K562 (cell line): ENCODE results near the gene SYNGR4. TPM values are rescaled to one million over a fixed set of nuclear protein-coding genes. Genes with fewer than 3 reads are reported as not detected.

ENCODE experiments used
- ATAC-seq: fragments of 200-7000 bp; cut with Tn5 transposase; 3 replicates; pipeline ENCODE4 v1.9.1; 2020; ENCODE audit warnings: moderate library complexity
- BruUV-seq: library from RNA; stranded (reverse); fragments of 400-500 nt; replicated peaks from 2 replicates; lab custom pipeline; 2021; lab: Mats Ljungman, UMichigan
- CTCF ChIA-PET: fragments of 300-600 bp; formaldehyde crosslinking; extraction: SDS; loops from one replicate; lab custom pipeline; 2021; ENCODE audit warnings: low intra/inter-chr PET ratio; lab: Yijun Ruan, JAX
- POLR2A ChIA-PET: fragments of 300-600, 350-650 bp; sonication (Branson Sonifier 250); formaldehyde crosslinking; extraction: SDS; loops from one replicate; lab custom pipeline; 2021; ENCODE audit warnings: antibody characterized with exemption, inconsistent platforms; lab: Yijun Ruan, JAX
- DNase-seq, 4 experiments: peaks; one replicate each; pipeline versions ENCODE4 v3.0.0 to v3.0.0-alpha.2; 2011 to 2018; ENCODE audit warnings: low spot score in 3 of 4, mixed read lengths in 3 of 4; ENCODE audit errors: extremely low read depth in 1 of 4
- FAIRE-seq: peaks from 2 replicates; lab custom pipeline; 2011; peaks lifted over from hg19 to GRCh38; lab: Jason Lieb, UNC
- H2AFZ ChIP-seq: 2 replicates; pipeline ENCODE4 v1.6.0; 2011; ENCODE audit warnings: low read depth, low read length, control low read depth, inconsistent platforms
- H3K27ac ChIP-seq: fragments of 200-600 bp; 3 replicates; pipeline ENCODE4 v1.8.0; 2011; ENCODE audit warnings: low read depth, mild to moderate bottlenecking, control low read depth, inconsistent platforms, low read length, moderate library complexity, mixed read lengths; ENCODE audit errors: extremely low read depth
- H3K27me3 ChIP-seq, 2 experiments: fragments of 300-600 bp in 1 of 2; 2 replicates in 1 of 2; 3 replicates in 1 of 2; pipeline versions ENCODE4 v1.6.0 to v1.8.0; 2011; ENCODE audit warnings: inconsistent platforms in 2 of 2, low read length in 2 of 2, mild to moderate bottlenecking in 1 of 2, mixed read lengths in 1 of 2, moderate library complexity in 1 of 2; ENCODE audit not compliant: control insufficient read depth in 2 of 2, insufficient read depth in 2 of 2
- H3K36me3 ChIP-seq: fragments of 300-600 bp; 3 replicates; pipeline ENCODE4 v1.8.0; 2011; ENCODE audit warnings: mild to moderate bottlenecking, low read length, inconsistent platforms; ENCODE audit not compliant: control insufficient read depth, insufficient read depth
- H3K4me1 ChIP-seq, 2 experiments: fragments of 200-600 bp in 1 of 2; replicated peaks in 1 of 2; 2 replicates in 1 of 2; 3 replicates in 1 of 2; pipeline versions ENCODE4 v1.5.1 to v1.8.0; 2011; ENCODE audit warnings: inconsistent platforms in 2 of 2, low read length in 2 of 2, mild to moderate bottlenecking in 1 of 2, mixed read lengths in 1 of 2, moderate library complexity in 1 of 2; ENCODE audit not compliant: control insufficient read depth in 2 of 2, insufficient read depth in 2 of 2
- H3K4me2 ChIP-seq: 2 replicates; pipeline ENCODE4 v1.6.1; 2011; ENCODE audit warnings: low read length, control low read depth, inconsistent platforms, mixed read lengths; ENCODE audit not compliant: insufficient read depth
- H3K4me3 ChIP-seq: fragments of 200-600 bp; sonication (generic), shearing (Covaris generic); 2 replicates; pipeline ENCODE4 v1.5.1; 2016; ENCODE audit warnings: control low read depth, inconsistent platforms
- H3K79me2 ChIP-seq: fragments of 200-600 bp; 3 replicates; pipeline ENCODE4 v1.8.0; 2011; ENCODE audit warnings: low read length, inconsistent platforms; ENCODE audit not compliant: control insufficient read depth, insufficient read depth
- H3K9ac ChIP-seq, 2 experiments: 2 replicates each; pipeline versions ENCODE4 v1.6.0 to v1.6.1; 2011; ENCODE audit warnings: low read depth in 2 of 2, low read length in 2 of 2, control low read depth in 1 of 2, inconsistent platforms in 1 of 2, mild to moderate bottlenecking in 1 of 2, mixed read lengths in 1 of 2; ENCODE audit not compliant: insufficient read depth in 1 of 2
- H3K9me1 ChIP-seq: one replicate; pipeline ENCODE4 v1.6.0; 2011; ENCODE audit warnings: inconsistent platforms, mild to moderate bottlenecking, low read length, moderate library complexity; ENCODE audit not compliant: control insufficient read depth, insufficient read depth
- H3K9me3 ChIP-seq: replicated peaks from 2 replicates; pipeline ENCODE4 v1.5.1; 2011; ENCODE audit warnings: low read depth, low read length, inconsistent platforms; ENCODE audit not compliant: control insufficient read depth, insufficient read depth
- H4K20me1 ChIP-seq: replicated peaks from 2 replicates; pipeline ENCODE4 v1.6.1; 2011; ENCODE audit warnings: low read length, inconsistent platforms, mixed read lengths; ENCODE audit not compliant: control insufficient read depth, insufficient read depth
- ARID1B ChIP-seq: fragments of 450-650 bp; IDR thresholded peaks from 2 replicates; pipeline ENCODE4 v1.6.1; 2016; ENCODE audit warnings: antibody characterized with exemption, mild to moderate bottlenecking, inconsistent platforms
- ATF7 ChIP-seq: fragments of 450-650 bp; IDR thresholded peaks from 2 replicates; pipeline ENCODE4 v1.7.1; 2014; ENCODE audit warnings: mild to moderate bottlenecking, moderate library complexity
- BRD4 ChIP-seq: fragments of 200-600 bp; sonication (generic); IDR thresholded peaks from 2 replicates; pipeline ENCODE4 v1.6.1; 2017; ENCODE audit warnings: inconsistent platforms
- E2F3 ChIP-seq: fragments of 250-450 bp; sonication (Bioruptor Pico); IDR thresholded peaks from 2 replicates; pipeline ENCODE4 v1.4.0; 2020; ENCODE audit warnings: mild to moderate bottlenecking
- EGR1 ChIP-seq: fragments of 450-650 bp; conservative IDR thresholded peaks from 2 replicates; pipeline ENCODE4 v1.6.1; 2017; ENCODE audit warnings: mild to moderate bottlenecking
- ELF2 ChIP-seq: fragments of 250-450 bp; sonication (Bioruptor Pico); IDR thresholded peaks from 2 replicates; pipeline ENCODE4 v1.5.0; 2021; ENCODE audit warnings: mild to moderate bottlenecking
- EP300 ChIP-seq: IDR thresholded peaks from 2 replicates; pipeline ENCODE4 v1.6.1; 2012; ENCODE audit warnings: low read length, improper control_type of control experiment
- ERF ChIP-seq: fragments of 450-650 bp; formaldehyde crosslinking; IDR thresholded peaks from 2 replicates; pipeline ENCODE4 v1.4.0; 2020; ENCODE audit warnings: mild to moderate bottlenecking, mixed read lengths
- ESRRB ChIP-seq: fragments of 250-450 bp; sonication (Bioruptor Pico); IDR thresholded peaks from 2 replicates; pipeline ENCODE4 v1.5.0; 2020; ENCODE audit warnings: mild to moderate bottlenecking, moderate library complexity, borderline replicate concordance
- EZH2 ChIP-seq: IDR thresholded peaks from 2 replicates; pipeline ENCODE4 v1.6.1; 2012; ENCODE audit warnings: low read depth, mild to moderate bottlenecking, inconsistent platforms, low read length, borderline replicate concordance
- FOSL1 ChIP-seq: fragments of 200-800 bp; sonication (Bioruptor generic); conservative IDR thresholded peaks from 2 replicates; pipeline ENCODE4 v1.6.1; 2016; ENCODE audit warnings: missing genetic modification characterization, missing compliant biosample characterization
- FOXK1 ChIP-seq: sonication (generic); formaldehyde crosslinking; IDR thresholded peaks from 2 replicates; pipeline ENCODE4 v1.8.0; 2022; ENCODE audit warnings: missing genetic modification reagents, mild to moderate bottlenecking, borderline replicate concordance
- HDAC8 ChIP-seq: fragments of 450-650 bp; IDR thresholded peaks from 2 replicates; pipeline ENCODE4 v1.6.1; 2016; ENCODE audit warnings: mild to moderate bottlenecking, missing genetic modification characterization, moderate library complexity, missing compliant biosample characterization
- KDM1A ChIP-seq, 2 experiments: fragments of 450-650 bp; IDR thresholded peaks; 2 replicates each; pipeline ENCODE4 v1.6.1; 2016; ENCODE audit warnings: mild to moderate bottlenecking in 2 of 2
- L3MBTL2 ChIP-seq: fragments of 450-650 bp; IDR thresholded peaks from 2 replicates; pipeline ENCODE4 v1.6.1; 2016; ENCODE audit warnings: mild to moderate bottlenecking, moderate library complexity
- PCBP2 ChIP-seq: fragments of 200-400 bp; formaldehyde crosslinking; IDR thresholded peaks from 2 replicates; pipeline ENCODE4 v1.6.1; 2018; ENCODE audit warnings: low read length, low read depth, mild to moderate bottlenecking, moderate library complexity; ENCODE audit not compliant: poor library complexity, severe bottlenecking
- PHF8 ChIP-seq: fragments of 200-600 bp; sonication (generic); IDR thresholded peaks from 2 replicates; pipeline ENCODE4 v1.6.1; 2012; ENCODE audit warnings: mixed run types, mild to moderate bottlenecking, inconsistent platforms, low read length, moderate library complexity, borderline replicate concordance
- POLR2AphosphoS2 ChIP-seq: IDR thresholded peaks from 2 replicates; pipeline ENCODE4 v1.6.1; 2012; ENCODE audit warnings: low read length, improper control_type of control experiment
- PTRF ChIP-seq: fragments of 450-650 bp; IDR thresholded peaks from 2 replicates; pipeline ENCODE4 v1.6.1; 2016; ENCODE audit warnings: mild to moderate bottlenecking, missing genetic modification characterization, missing compliant biosample characterization
- RBM22 ChIP-seq: fragments of 200-400 bp; formaldehyde crosslinking; IDR thresholded peaks from 2 replicates; pipeline ENCODE4 v1.6.1; 2018; ENCODE audit warnings: low read length, low read depth; ENCODE audit not compliant: poor library complexity, severe bottlenecking
- SMARCE1 ChIP-seq: fragments of 450-650 bp; IDR thresholded peaks from 2 replicates; pipeline ENCODE4 v1.7.1; 2016; ENCODE audit warnings: mild to moderate bottlenecking
- ZEB2 ChIP-seq: fragments of 450-650 bp; IDR thresholded peaks from 2 replicates; pipeline ENCODE4 v1.6.1; 2016
- ZFP1 ChIP-seq: fragments of 450-650 bp; formaldehyde crosslinking; IDR thresholded peaks from 2 replicates; pipeline ENCODE4 v1.4.0; 2020; ENCODE audit warnings: mild to moderate bottlenecking, mixed read lengths
- ZFP30 ChIP-seq: fragments of 250-450 bp; sonication (Bioruptor Pico); IDR thresholded peaks from 2 replicates; pipeline ENCODE4 v1.8.0; 2022; ENCODE audit warnings: moderate library complexity, mild to moderate bottlenecking, inconsistent platforms, borderline replicate concordance
- ZNF24 ChIP-seq: fragments of 450-650 bp; IDR thresholded peaks from 2 replicates; pipeline ENCODE4 v1.6.1; 2016
- ZNF830 ChIP-seq: fragments of 250-450 bp; sonication (Bioruptor Pico); IDR thresholded peaks from 2 replicates; pipeline ENCODE4 v1.5.0; 2021; ENCODE audit warnings: mild to moderate bottlenecking
- ZSCAN32 ChIP-seq: fragments of 450-650 bp; formaldehyde crosslinking; IDR thresholded peaks from 2 replicates; pipeline ENCODE4 v1.4.0; 2020; ENCODE audit warnings: mild to moderate bottlenecking, moderate library complexity
- WGBS: fragments of 100-300 bp; shearing (Covaris generic); methylation state at CpG from one replicate; pipeline ENCODE4 v1.1.6; 2016; ENCODE audit warnings: low coverage, mixed read lengths; ENCODE audit not compliant: insufficient coverage; ENCODE audit errors: missing lambda C conversion rate; 5-methylcytosine and 5-hydroxymethylcytosine counted together
- in situ Hi-C: fragments of 300-500 bp; cut with MboI; formaldehyde crosslinking; loops from 4 replicates; pipeline ENCODE4 v1.15.0; 2018; ENCODE audit warnings: inconsistent platforms, mixed read lengths
- intact Hi-C: fragments of 100-400 bp; cut with micrococcal nuclease; formaldehyde crosslinking; loops from 2 replicates; pipeline ENCODE4 v1.14.2; 2022
- polyA plus RNA-seq, 8 experiments: library from polyadenylated mRNA; depleted of rRNA in 4 of 8; stranded (reverse) in 5 of 8; unstranded in 3 of 8; fragments of >200 nt; fragmentation: Nextera tagmentation in 2 of 8; fragmentation: Illumina TruSeq in 1 of 8; extraction: Ambion mirVana in 2 of 8; extraction: Trizol in 1 of 8; gene quantifications; 2 replicates each; pipeline versions ENCODE4 v1.2.1 to v1.2.3, GENCODE V29; 2011 to 2014; ENCODE audit warnings: inconsistent platforms in 1 of 8, missing spikeins in 1 of 8
- total RNA-seq, 7 experiments: library from RNA; depleted of rRNA in 6 of 7; stranded (reverse); fragments of >200 nt in 6 of 7; fragmentation: Illumina TruSeq in 2 of 7; extraction: Trizol in 2 of 7; gene quantifications; 2 replicates each; pipeline versions ENCODE4 v1.2.1 to v1.2.3, GENCODE V29; 2011 to 2021; ENCODE audit warnings: low replicate concordance in 1 of 7

Gene SYNGR4
- total and polyA plus RNA-seq, 9 of the 15 experiments (the other 6 are each of a cell fraction or from before 2014, with no cell fraction given) = 0.07 to 0.14 TPM; not detected in 7

DNA sequence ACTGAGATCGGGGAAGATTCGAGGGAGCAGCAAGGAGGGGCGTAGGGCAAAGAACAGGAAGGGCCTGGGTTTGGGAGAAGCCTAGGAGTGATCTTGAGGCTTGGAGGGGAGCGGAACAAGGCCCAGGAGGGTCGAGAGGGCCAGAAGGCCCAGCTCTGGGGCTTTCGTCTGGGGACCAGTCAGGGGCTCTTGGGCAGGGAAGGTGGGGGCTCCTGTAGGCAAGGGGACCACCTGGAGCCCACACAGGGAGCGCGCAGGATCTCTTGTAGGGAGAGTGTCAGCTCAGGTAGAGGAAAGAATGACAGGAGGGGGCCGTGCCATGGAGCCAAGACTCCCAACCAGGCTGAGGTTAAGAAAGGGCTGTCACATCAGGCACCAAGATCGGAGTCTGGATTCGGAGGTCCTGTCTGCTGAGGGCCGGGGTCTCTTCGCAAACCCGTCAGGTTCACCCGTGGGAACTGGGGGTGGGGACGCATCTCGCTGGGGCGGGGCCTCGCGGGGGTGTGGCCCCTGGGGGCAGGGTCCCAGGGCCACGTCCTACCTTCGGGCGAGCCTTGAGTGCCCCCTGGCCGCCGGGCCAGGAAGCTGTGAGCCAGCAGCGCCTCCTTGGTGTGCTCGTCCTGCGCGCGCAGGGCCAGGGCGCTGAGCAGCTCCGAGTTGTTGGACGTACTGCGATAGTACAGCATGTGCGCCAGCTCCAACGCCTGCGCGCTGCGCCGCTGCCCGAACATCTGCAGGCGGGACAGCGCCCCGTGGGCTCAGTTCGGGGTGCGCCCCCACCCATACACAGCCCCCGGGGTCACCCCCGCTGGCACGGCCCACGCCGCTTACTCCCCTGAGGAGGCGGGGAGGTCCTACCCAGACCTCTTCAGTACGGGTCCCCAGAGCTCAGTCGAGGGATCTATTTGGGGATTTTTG lies 30.4 kb upstream of the SYNGR4 start (continued):
- TF ChIP-seq PCBP2 = no peak
- TF ChIP-seq PHF8 = peak; percentile 25; the same call in 1 of the 2 replicates
- TF ChIP-seq L3MBTL2 = peak; percentile 98
- TF ChIP-seq ZSCAN32 = no peak
- no peak for TF ChIP-seq EP300
- peak; percentile 87 for TF ChIP-seq EGR1
- TF ChIP-seq ZNF830 (CRISPR knock-in tag) = peak; percentile 53
- TF ChIP-seq SMARCE1 = 0 out of 2 replicates have a peak, but pooled peaks have one; percentile 22
- 0 out of 2 replicates have a peak, but pooled peaks have one; percentile 50 for TF ChIP-seq ELF2 (CRISPR knock-in tag)
- peak; percentile 61; the same call in 1 of the 2 replicates for TF ChIP-seq ATF7
- 0 out of 2 replicates have a peak, but pooled peaks have one; percentile 30 for TF ChIP-seq E2F3

DNA sequence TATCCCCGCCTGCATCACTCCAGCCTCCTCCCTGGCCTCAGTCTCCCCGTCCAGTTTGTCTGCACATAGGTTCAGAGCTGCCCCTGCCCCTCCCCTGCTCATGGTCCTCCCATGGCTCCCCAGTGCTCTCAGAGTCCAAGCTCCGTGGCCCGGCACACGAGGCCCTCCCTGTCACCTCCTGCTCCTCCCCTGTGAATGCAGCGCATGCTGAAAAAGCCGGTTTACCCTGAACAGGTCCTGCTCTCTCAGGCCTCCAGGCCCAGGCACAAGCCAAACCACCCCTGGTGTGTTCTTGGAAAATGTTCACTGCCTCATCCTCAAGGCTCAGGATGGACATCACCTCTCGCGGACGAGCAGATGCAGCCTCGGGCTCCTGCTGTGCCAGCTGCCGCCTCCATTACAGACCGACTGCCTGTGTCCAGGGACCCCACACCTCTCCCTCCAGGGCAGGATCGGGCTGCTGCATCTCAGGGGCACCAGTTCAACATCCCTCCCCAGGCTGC lies 25.9 kb upstream of the SYNGR4 start:
- ChIA-PET POLR2A (no interaction called here), CTCF (no interaction called here)
- ATAC-seq = no peak
- TF ChIP-seq KDM1A (IDR thresholded peaks at IDR 0.05) (no peak), ZEB2 (no peak), ZNF24 (no peak), HDAC8 (no peak), RBM22 (no peak), ARID1B (no peak), ESRRB (CRISPR knock-in tag) (no peak), ZFP30 (CRISPR knock-in tag) (no peak), EZH2 (no peak), POLR2AphosphoS2 (no peak), FOSL1 (tag) (no peak), FOXK1 (CRISPR knock-in tag) (no peak), ERF (CRISPR knock-in tag) (no peak), ZFP1 (CRISPR knock-in tag) (no peak), PTRF (tag) (no peak), BRD4 (no peak)

More for the DNA sequence above, 25.9 kb upstream of the SYNGR4 start:
- BruUV-seq = no TSS peak
- Histone ChIP-seq H3K27me3 (no peaks in the 10 kb centered on the region), H3K4me1 (peaks cover 7 to 45% of the 10 kb centered on the region in 2 experiments; a peak in 4 of 5 replicates), H3K9ac (peak overlapping the region in 1 of 2 experiments; percentile 87; a peak in 2 of 4 replicates), H3K79me2 (no peaks in the 10 kb centered on the region), H3K27ac (no peak overlapping the region), H3K36me3 (peaks cover 4% of the 10 kb centered on the region; the same call in 2 of the 3 replicates), H3K9me1 (no peaks in the 10 kb centered on the region), H3K9me3 (no peaks in the 10 kb centered on the region), H2AFZ (no peak overlapping the region), H3K4me3 (no peak overlapping the region), H4K20me1 (no peaks in the 10 kb centered on the region), H3K4me2 (no peak overlapping the region)
- no peak for FAIRE-seq
- intact Hi-C loops = no loop called here
- WGBS = 82% methylated on average over 11 of the region's 14 CpGs
- in situ Hi-C loops = no loop called here
- DNase-seq = no peak
